ENCODE data around the gene INAFM2. TPM values are rescaled to one million over a fixed set of nuclear protein-coding genes. Genes with fewer than 3 reads are reported as not detected.

The INAFM2 gene
- total RNA-seq, 2 experiments from 2014 or later = 15.0 to 16.9 TPM

GRCh38 chr15:40357246-40357645 is 33.8 kb downstream of the INAFM2 start:
- CTCF ChIA-PET = interaction anchor here (0.9 to 7.7 kb wide), 7 partner anchors 11 to 82 kb away, joined by 3 to 71 read pairs (median 11); no protein-coding TSS in a partner anchor
- Mint-ChIP-seq H3K36me3 (ENCODE audit: low read depth) (no peaks in the 10 kb centered on the region), H3K9me3 (no peaks in the 10 kb centered on the region), H3K4me3 (peak overlapping the region; percentile 71), H3K4me1 (ENCODE audit: low read depth) (peaks cover 7% of the 10 kb centered on the region), H3K27ac (no peak overlapping the region), H3K27me3 (no peaks in the 10 kb centered on the region)
- no peak for TF ChIP-seq CTCF (IDR thresholded peaks at IDR 0.05)
- POLR2A ChIA-PET = interaction anchor here (0.8 to 1.5 kb wide), 6 partner anchors 10 to 83 kb away, joined by 3 to 4 read pairs (median 4); partner anchors contain the start of gene IVD
- intact Hi-C loops (cut with micrococcal nuclease) = no loop called here
- DNase-seq (no peak), ATAC-seq (no peak)

GRCh38 chr15:40357723-40358470 is 34.4 kb downstream of the INAFM2 start, which contains the start of gene DISP2:
Gene DISP2 (plus strand): TSS chr15:40358219. CDS start chr15:40358322, 103 bp downstream.
- Mint-ChIP-seq H3K4me1 (ENCODE audit: low read depth) (peaks cover 7% of the 10 kb centered on the region), H3K27me3 (no peaks in the 10 kb centered on the region), H3K4me3 (peak within 1 kb of the TSS; percentile 71), H3K9me3 (no peaks in the 10 kb centered on the region), H3K36me3 (ENCODE audit: low read depth) (no peaks in the 10 kb centered on the region), H3K27ac (no peak within 1 kb of the TSS)
- TF ChIP-seq CTCF (IDR thresholded peaks at IDR 0.05) = no peak
- ATAC-seq (peak; percentile 94), DNase-seq (peak; percentile 87)
- POLR2A ChIA-PET = interaction anchor here (0.9 to 1.5 kb wide), 5 partner anchors 9 to 60 kb away, joined by 3 to 5 read pairs (median 4); partner anchors contain the start of gene IVD
- intact Hi-C loops (cut with micrococcal nuclease) = no loop called here
- CTCF ChIA-PET = interaction anchor here (0.6 to 7.7 kb wide), 7 partner anchors 11 to 83 kb away, joined by 3 to 71 read pairs (median 11); no protein-coding TSS in a partner anchor

GRCh38 chr15:40358471-40359353 is 35.2 kb downstream of the INAFM2 start:
- no peaks in the 10 kb centered on the region for H3K9me3 Mint-ChIP-seq
- H3K27me3 Mint-ChIP-seq = no peaks in the 10 kb centered on the region
- no peak for TF ChIP-seq CTCF (IDR thresholded peaks at IDR 0.05)
- peak; percentile 47 for ATAC-seq
- H3K4me1 Mint-ChIP-seq (ENCODE audit: low read depth) = peaks cover 7% of the 10 kb centered on the region
- peak overlapping the region; percentile 69 for H3K4me3 Mint-ChIP-seq
- intact Hi-C loops (cut with micrococcal nuclease) = no loop called here
- POLR2A ChIA-PET = interaction anchor here (0.9 to 1.5 kb wide), 2 partner anchors 8 to 16 kb away, joined by 4 to 5 read pairs; no protein-coding TSS in a partner anchor
- no peak overlapping the region for H3K27ac Mint-ChIP-seq
- H3K36me3 Mint-ChIP-seq (ENCODE audit: low read depth) = no peaks in the 10 kb centered on the region
- CTCF ChIA-PET = interaction anchor here (0.9 to 7.7 kb wide), 5 partner anchors 10 to 84 kb away, joined by 3 to 71 read pairs (median 24); no protein-coding TSS in a partner anchor
- peak; percentile 39 for DNase-seq

- H3K9me3 Mint-ChIP-seq = no peaks in the 10 kb centered on the region
- POLR2A ChIA-PET = no interaction called here
- no peak overlapping the region for H3K4me3 Mint-ChIP-seq
- ATAC-seq (no peak), DNase-seq (no peak)
- intact Hi-C loops (cut with micrococcal nuclease) = no loop called here
- no peak for TF ChIP-seq CTCF (IDR thresholded peaks at IDR 0.05)
- no peak overlapping the region for H3K27ac Mint-ChIP-seq
- H3K4me1 Mint-ChIP-seq (ENCODE audit: low read depth) = peaks cover 7% of the 10 kb centered on the region
- H3K36me3 Mint-ChIP-seq (ENCODE audit: low read depth) = no peaks in the 10 kb centered on the region
- no peaks in the 10 kb centered on the region for H3K27me3 Mint-ChIP-seq
- CTCF ChIA-PET = interaction anchor here (0.9 to 2.3 kb wide), 2 partner anchors 16 to 21 kb away, joined by 3 to 9 read pairs; no protein-coding TSS in a partner anchor
Measured at GRCh38 chr15:40360015-40360414, 36.5 kb downstream of the INAFM2 start.
